ENCODE data around the gene HSD17B13. TPM values are rescaled to one million over a fixed set of nuclear protein-coding genes. Genes with fewer than 3 reads are reported as not detected.

HSD17B13 gene
- total RNA-seq, 1 donor from 2014 or later = not detected

DNA sequence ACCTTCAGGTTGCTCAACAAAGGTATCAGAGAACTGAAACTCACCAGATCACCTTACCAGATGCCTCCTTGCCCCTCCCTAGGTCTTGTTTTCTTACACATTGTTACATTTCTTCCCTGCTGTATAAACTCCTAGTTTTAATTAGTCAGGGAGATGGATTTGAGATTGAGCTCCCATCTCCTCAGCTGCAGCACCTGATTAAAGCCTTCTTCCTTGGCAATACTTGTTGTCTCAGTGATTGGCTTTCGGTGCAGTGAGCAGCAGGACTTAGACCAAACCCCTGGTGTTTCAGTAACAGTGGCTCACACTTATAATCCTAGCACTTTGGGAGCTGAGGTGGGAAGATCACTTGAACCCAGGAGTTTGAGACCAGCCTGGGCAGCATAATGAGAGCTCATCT is 59.8 kb downstream of the HSD17B13 start:
- no peak for ATAC-seq

- no peak for ATAC-seq
Observed at GRCh38 chr4:87260477-87260876, 62.2 kb downstream of the HSD17B13 start.

- ATAC-seq = no peak
Observed at GRCh38 chr4:87258677-87259076, 64.0 kb downstream of the HSD17B13 start.

DNA sequence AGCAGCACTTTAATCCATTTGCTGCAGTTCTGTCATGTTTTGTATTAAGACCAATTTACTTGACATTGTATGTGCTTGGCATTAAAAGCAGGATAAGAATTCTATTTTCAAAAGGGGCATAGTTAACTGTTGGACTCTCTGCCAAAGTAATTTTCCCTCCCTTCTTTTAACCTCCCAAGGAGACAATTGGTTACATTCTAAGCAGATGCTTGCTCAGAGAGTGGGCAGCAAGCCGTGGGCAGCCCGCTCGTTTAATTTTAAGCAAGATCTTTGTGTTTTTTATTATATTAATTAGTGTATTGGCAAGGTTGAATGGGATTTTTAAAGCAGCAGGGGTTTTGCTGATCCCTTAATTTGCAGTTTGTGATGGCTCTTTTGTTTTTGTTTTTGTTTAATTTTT is 65.2 kb downstream of the HSD17B13 start:
- ATAC-seq = no peak

- ATAC-seq = no peak
Observed at GRCh38 chr4:87255755-87256154, 66.9 kb downstream of the HSD17B13 start.

Other genes starting within 250 kb of the HSD17B13 start
- gene KLHL8, start 102.3 kb downstream of the HSD17B13 start, total RNA-seq = 6.4 TPM
- 5.5 TPM for gene HSD17B11, start 68.3 kb upstream of the HSD17B13 start, total RNA-seq
- gene NUDT9, start 99.7 kb upstream of the HSD17B13 start, total RNA-seq = 12.9 TPM
- gene SPARCL1, start 206.5 kb upstream of the HSD17B13 start, total RNA-seq = 31.0 TPM